ENCODE measurements around the gene RLF.

The RLF gene

DNA sequence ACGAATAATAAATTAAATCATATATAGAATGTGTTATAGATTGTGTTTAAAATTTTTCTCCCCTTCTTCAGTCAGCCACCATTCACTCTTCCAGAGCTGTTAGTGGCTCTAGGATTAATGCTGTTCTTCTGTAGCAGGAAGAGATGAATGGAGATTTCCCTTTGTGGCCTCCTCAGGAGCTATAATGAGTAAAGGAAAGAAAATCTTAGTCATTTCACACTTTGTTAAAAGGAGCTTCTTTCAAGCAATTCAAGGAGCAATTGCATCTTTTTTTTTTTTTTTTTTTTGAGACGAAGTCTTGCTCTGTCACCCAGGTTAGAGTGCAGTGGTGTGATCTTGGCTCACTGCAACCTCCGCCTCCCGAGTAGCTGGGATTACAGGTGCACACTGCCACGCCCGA lies 62.9 kb downstream of the RLF start:
- in situ Hi-C loops (cut with MboI; ENCODE audit: low sequenced_read_pairs): no loop called here

DNA sequence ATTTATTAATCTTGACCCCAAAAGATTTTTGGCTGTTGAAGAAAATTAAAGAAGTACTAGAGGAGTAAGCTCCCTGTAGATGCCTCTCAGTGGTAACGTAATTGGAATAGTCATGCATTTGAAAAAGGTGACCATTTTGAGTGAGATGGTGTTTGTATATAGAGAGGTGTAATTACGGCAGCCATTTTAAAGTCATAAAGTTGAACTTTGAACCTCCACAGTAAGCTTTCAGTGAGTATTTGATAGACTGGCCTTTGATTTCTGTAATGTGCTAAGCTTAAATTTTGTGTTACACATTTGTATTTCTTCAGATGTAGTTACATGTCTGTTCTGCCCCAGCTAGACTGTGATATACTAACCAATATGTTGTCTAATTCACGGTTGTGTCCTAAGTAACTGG lies 65.0 kb downstream of the RLF start:
- in situ Hi-C loops (cut with MboI; ENCODE audit: low sequenced_read_pairs): no loop called here

DNA sequence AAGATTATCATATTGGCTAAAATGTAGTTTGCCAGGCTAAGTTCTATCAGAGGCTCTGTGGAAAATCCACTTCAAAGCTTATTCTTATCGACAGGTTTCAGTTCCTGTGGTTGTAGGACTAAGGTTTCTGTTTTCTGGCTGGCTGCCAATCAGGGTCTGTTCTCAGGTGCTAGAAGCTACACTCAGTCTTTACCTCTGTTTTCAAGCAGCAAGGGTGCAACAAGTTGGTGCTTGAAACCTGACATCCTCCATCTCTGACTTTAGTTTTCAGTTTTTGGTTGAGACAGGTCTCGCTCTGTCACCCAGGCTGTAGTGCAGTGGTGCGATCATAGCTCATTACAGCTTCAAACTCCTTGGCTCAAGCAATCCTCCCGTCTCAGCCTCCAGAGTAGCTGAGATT lies 71.3 kb downstream of the RLF start:
- in situ Hi-C loops (cut with MboI; ENCODE audit: low sequenced_read_pairs): no loop called here

DNA sequence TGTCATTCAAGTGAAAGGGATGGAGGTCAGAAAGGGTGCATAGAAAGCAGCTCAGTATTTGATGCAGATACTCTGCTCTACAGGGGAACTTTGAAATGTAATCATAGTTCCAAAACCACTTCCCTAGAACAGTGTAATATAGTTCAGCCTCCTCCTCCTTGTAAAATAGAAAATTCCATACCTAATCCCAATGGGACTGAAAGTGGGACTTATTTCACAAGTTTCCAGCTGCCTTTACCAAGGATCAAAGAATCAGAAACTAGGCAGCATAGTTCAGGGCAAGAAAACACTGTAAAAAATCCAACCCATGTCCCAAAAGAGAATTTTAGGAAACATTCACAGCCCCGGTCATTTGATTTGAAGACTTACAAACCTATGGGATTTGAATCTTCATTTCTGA lies 78.4 kb downstream of the RLF start:
- in situ Hi-C loops (cut with MboI; ENCODE audit: low sequenced_read_pairs): no loop called here

DNA sequence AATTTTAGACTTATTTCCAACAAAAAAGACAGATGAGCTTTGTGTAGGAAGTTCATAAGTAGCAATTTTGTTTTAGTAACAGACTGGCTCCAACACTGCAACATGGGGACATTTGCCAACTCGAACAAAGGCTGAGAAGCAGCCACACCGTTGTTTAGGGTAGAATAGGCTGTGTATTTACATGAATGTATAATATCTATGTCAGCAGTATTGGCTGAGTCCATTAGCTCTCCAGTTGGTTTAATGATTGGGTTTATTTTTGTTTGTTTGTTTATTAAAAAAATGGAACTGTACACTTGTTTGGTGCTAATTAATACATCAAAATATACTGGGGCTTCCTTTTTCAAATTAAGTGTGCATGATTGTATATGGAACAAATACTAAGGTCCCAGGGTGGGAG lies 79.2 kb downstream of the RLF start:
- in situ Hi-C loops (cut with MboI; ENCODE audit: low sequenced_read_pairs): no loop called here

DNA sequence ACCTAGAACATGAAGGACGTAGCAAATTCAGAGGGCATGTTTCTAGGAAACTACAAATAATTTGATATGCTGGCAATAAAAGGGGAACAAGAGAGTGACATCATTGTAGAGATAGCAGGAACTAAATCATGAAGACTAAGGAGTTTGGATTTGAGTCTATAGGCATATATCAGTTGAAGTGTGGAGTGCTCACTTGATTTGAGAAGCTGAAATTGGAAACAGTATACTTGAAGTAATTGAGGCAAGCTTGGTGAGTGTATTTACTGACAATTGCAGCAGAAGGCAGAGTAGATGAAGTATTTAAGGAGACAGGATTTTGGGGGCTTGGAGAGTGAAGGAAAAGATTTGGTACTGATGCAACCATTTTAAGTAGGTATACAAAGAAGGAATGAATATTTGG lies 80.2 kb downstream of the RLF start:
- in situ Hi-C loops (cut with MboI; ENCODE audit: low sequenced_read_pairs): no loop called here

DNA sequence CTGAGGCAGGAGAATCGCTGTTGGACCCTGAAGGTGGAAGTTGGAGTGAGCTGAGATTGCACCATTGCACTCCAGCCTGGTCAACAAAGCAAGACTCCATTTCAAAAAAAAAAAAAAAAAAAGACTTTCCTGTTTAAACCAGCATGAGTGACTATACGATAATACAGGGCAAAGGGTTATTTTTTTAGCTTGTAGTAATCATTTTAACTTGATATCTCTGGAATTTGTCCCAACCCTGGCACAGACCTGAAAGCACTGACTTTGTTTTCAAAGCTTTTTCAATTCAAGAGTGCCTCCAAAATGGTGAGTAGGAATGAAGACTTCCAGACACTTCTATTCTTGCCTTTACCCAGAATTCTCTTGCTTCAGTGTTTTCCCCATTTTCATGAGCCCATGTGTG lies 82.2 kb downstream of the RLF start:
- in situ Hi-C loops (cut with MboI; ENCODE audit: low sequenced_read_pairs): no loop called here

DNA sequence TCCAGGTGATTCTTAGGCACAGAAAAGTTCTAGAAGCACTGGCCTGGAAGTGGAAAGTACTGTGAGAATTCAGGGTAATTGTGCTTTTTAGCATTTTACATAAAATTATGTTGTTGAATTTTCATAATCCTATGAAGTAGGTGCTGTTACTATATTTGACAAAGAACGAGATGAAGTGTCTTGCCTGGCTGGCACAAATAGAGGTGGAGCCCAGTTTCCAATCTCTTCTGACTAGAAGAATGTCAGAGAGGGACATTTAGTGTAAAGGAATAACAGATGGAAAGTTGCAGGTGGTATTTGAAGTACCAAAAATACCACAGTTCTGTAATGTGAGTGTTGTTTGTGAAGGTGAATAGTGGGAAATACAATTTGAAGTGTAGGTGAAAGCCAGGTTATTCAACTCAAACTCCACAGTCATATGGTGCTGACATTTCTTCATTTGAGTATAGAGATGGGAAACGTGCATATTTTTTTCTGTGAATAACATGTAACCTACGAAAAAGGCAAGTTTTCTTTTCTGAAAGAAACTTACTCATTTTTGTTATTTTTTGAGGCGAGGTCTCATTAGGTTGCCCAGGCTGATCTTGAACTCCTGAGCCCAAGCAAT lies 83.1 kb downstream of the RLF start:
- in situ Hi-C loops (cut with MboI; ENCODE audit: low sequenced_read_pairs): no loop called here

DNA sequence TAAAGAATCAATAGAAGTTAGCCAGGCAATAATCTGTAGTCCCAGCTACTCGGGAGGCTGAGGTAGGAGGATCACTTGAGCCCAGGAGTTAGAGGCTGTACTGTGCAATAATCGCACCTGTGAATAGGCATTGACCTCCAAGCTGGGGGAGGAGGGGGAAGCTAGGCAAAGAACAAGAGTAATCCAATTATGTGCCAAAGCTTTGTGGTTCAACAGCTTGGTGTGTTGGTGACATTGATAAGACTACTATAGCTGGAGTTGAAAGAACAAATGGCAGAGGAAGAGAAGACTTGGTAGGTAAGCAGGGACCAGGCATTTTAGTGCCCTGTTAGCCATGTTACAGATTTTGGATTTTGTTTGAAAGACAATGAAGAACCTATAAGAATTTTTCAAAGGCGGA lies 84.5 kb downstream of the RLF start:
- in situ Hi-C loops (cut with MboI; ENCODE audit: low sequenced_read_pairs): no loop called here

DNA sequence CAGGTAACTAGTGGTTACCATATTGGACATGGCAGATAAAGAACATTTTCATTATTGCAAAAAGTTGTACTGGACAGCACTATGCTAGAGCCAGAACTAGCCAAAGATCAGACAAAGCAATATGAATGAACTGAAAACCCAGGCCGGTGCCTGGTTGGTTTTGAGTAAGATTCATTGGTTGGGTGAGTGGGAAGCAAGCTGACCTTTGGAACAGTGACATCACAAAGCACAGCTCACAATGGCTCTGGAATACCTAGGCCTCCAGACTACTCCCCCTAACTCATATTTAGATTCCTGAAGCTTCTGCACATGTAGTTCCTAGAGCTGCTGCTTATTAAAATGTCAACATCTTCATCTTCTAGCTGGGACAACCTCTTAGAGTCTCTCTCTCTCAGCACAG lies 86.5 kb downstream of the RLF start, which contains the start of gene TMCO2:
Gene TMCO2 (plus strand): TSS at position 283 of the 400 bp plus-strand sequence. CDS start 57 bp downstream, at position 340.
- in situ Hi-C loops (cut with MboI; ENCODE audit: low sequenced_read_pairs): no loop called here

DNA sequence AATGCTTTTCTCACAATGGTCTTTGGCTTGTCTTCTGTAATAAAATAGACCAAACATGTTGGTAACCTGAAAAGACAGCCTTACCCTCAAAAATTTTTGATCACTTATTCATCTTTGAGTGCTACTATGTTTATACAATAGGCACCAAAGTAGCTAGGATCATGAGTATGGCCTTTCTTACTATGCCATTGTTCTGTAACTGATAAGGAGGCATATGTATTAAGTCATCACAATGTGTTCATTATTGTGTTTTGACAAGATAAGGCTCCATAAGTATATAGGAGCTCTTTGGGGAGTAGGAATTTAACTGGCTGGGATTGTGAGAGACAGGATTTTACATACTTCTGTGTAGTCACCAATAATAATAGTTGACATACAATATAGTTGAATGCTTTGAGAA lies 87.2 kb downstream of the RLF start:
- in situ Hi-C loops (cut with MboI; ENCODE audit: low sequenced_read_pairs): no loop called here

DNA sequence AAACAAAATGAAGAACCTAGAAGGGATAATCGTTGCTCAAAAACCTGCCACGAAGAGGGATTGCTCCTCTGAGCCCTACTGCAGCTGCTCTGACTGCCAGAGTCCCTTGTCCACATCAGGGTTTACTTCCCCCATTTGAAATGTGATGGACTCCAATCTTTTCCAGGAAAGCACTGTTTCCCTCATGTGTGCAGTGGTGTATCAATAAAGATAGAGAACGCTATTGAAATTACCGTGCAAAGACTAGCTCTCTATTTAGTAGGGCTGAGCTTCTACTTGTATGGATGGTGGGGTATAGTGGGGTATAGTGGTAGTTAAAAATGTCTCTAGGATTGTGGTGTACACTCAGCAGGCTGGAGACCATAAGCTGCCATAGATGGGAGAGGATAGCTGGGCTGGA lies 90.3 kb downstream of the RLF start:
- in situ Hi-C loops (cut with MboI; ENCODE audit: low sequenced_read_pairs): no loop called here

DNA sequence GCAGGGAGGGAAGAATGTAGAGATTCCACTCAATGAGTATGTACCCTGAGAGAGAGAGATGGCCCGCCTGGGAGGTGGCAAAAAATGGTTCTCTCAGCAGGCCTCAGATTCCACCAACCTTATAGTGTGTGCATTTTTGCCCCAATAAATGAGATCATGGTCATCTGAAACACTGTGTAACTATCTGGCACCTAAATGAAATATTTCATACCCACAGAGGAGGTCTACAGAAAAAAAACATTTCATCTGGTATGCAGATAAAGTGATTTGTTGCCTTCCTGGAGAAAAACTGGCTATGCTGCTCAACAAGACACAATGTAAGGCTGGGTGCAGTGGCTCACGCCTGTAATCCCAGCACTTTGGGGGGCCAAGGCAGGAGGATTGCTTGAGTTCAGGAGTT lies 91.4 kb downstream of the RLF start:
- in situ Hi-C loops (cut with MboI; ENCODE audit: low sequenced_read_pairs): no loop called here

DNA sequence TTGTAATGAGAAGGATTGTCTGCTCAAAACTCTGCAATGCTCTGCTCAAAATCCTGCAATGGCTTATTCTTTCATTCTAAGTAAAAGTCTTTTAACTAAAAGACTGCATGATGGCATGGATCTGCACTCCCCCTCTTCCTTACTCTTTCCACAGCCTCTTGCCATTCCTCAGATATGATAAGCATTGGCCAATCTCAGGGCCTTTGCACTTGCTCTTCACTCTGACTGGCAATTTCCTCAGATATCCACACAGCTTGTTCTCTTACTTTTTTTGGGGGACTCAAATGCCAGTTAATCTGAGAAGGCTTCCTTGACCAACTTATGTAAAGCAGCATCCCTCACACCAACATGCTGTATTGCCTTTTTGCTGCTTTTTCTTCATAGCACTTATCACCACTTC lies 94.0 kb downstream of the RLF start:
- in situ Hi-C loops (cut with MboI; ENCODE audit: low sequenced_read_pairs): no loop called here

DNA sequence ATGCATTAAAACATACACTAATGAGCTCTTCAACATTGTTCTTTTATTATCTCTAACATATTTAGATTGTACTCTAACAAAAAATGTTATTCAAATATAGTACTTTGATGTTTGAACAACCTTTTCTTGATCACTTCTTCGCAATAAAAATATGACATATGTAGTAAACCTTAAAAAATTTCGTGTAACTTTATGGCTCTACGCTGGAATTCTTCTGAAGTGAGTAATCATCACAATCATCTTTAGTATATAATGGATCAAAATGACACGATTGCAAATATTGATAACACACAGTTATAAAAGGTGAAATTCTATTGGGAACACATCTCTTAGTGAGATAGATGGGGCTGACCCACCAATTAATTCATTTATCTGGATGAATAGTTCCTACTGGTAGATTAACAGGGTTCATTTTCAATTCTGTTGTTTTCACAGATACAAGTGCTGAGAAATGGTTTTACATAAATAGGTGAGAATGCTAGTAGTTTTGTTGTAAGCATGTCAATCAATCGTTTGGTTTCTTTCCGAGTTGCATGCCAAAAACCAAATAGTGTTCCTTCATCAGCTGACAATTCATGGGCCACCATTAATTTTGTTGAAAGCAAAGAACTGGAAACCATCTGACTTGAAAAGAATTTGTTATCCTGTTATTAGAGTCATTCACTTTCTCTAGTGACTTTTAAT lies 95.4 kb downstream of the RLF start:
- in situ Hi-C loops (cut with MboI; ENCODE audit: low sequenced_read_pairs): no loop called here

DNA sequence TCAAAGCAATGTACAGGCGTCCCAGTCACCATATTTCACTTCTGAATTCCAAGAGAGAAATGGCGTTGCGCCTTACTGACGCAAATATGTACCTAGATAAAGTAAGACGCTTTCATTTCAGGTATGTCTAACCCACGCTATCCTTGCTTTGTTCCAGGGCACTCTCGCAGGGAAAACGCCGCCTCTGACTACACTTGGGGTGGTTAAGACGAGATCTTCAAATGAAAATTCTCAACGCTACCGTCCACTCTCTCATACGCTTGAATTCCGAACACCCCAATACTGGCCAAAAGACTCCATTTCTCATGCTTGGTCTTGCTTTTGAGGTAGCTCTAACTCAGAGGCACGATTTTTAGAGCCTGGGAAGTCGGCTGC lies 96.1 kb downstream of the RLF start:
- in situ Hi-C loops (cut with MboI; ENCODE audit: low sequenced_read_pairs): no loop called here

DNA sequence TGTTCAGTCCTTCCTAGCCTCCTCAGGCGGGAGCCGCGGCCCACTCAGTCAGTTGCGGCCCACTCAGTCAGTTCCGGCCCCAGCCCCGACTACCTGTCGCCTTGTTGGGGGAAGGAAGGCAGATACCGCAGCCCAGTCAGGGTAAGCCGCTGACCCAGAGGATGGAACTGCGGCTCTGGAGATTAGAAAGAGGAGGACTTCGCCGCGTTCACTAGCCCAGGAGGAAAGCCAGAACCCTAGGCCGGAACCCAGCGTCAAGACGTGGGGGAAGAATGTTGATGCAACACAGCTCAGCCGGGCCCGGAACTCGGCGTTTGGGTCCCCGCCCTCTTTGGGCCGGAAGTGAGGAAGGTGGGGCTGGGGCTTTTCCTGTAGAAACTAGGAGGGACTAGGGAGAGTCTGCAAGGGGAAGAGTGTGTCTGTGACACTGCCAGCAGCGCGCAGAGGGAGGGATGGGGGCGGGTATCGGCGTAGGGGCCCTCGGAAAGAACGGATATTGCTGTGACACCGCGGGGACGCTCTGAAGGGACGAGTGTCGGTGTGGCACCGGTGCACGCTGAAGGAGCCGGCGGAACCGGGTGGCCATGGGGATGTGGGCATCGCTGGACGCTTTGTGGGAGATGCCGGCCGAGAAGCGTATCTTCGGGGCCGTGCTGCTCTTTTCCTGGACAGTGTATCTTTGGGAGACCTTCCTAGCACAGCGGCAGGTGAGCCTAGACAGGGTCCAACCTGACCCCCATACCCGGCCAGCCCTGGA lies 96.7 kb downstream of the RLF start, which contains the start of gene ZMPSTE24:
Gene ZMPSTE24 (plus strand): TSS at position 549 of the 757 bp plus-strand sequence. CDS start 36 bp downstream, at position 585.
- in situ Hi-C loops (cut with MboI; ENCODE audit: low sequenced_read_pairs): no loop called here

DNA sequence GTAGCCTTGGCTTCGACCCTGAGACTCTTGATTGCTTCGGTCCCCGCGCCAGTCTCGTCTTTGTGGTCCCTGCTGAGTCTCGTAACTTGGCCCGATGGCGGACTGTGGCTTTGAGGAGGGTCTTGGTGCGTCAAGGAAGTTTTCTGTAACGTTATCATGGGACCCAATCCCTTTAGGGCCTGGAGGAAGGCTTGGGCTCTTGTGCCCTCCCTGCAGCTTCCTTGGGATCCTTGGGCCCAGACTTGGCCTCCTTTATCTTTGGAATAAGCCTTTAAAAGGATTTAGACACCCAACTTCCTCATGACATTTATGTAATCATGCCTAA lies 97.2 kb downstream of the RLF start:
- in situ Hi-C loops (cut with MboI; ENCODE audit: low sequenced_read_pairs): no loop called here

DNA sequence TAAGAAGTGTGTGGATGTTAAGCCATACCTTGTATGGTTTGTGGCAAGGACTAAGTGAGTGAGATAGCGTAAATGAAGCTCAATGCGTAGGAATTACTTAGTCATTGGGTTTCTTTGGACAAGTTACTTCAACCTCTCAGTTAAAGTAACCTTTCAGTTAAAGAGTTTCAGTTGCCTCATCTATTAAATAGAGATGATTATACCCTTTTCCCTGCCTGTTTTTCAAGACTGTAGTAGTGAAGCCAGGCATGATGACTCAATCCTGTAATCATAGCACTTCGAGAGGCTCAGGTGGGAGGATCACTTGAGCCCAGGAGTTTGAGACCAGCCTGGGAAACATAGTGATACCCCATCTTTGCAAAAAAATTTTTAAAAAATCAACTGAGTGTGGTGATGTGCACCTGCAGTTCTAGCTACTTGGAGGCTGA lies 103.2 kb downstream of the RLF start:
- in situ Hi-C loops (cut with MboI; ENCODE audit: low sequenced_read_pairs): no loop called here

DNA sequence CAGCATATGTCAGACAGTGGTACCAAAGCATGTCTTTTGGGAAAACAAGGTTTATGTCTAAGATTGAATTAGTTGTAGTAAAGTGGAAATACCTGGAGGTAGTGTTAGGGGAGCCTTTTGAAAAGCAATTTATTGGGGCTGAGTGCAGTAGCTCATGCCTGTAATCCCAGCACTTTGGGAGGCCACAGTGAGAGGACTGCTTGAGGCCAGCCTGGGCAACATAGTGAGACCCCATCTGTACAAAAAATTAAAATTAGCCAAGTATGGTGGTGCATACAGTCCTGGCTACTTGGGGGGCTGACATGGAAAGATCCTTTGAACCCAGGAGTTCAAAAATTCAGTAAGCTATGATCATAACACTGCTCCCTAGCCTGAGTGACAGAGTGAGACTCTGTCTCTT lies 104.1 kb downstream of the RLF start:
- in situ Hi-C loops (cut with MboI; ENCODE audit: low sequenced_read_pairs): no loop called here

DNA sequence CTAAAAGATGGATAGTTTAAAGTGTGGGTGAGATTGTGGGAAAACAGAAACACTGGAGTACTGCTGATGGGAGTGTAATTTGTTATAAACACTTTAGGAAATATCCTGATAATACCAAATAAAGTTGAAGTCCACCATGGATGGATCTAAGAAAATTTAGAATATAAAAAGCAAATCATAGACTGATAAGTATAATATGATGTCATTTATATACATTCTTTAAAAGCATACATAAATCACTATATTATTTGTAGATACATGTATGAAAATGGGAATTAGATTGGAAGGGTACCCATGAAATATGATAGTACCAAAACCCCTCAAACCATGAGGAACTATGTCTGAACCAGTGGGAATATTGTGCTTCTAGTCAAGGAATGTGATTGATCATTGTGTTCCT lies 104.7 kb downstream of the RLF start:
- in situ Hi-C loops (cut with MboI; ENCODE audit: low sequenced_read_pairs): no loop called here

All from hTERT RPE-1 (cell line).